SK-MEL-5 (cell line): ENCODE results near the gene METTL1. TPM values are rescaled to one million over a fixed set of nuclear protein-coding genes. Genes with fewer than 3 reads are reported as not detected.

Experiments
- DNase-seq: peaks from one replicate; pipeline ENCODE4 v3.0.0-alpha.2; 2016; ENCODE audit warnings: low read depth, low spot score
- in situ Hi-C: cut with HindIII; loops from 2 replicates; pipeline ENCODE4 v1.10.0; 2016; ENCODE audit warnings: low sequenced_read_pairs, high pct_unique_total_duplicates, low pct_unique_long_range_greater_than_20kb
- total RNA-seq: library from RNA; depleted of rRNA; stranded (reverse); fragments of >200 nt; shearing (Covaris generic); gene quantifications from 2 replicates; pipeline ENCODE4 v1.2.3, GENCODE V29; 2014

METTL1 gene
- total RNA-seq, 1 experiment from 2014 or later: 9.7 TPM

- in situ Hi-C loops: no loop called here
These were observed 34.8 kb upstream of the METTL1 start for GRCh38 chr12:57806677-57807076.

GRCh38 chr12:57803319-57803893 lies 31.5 kb upstream of the METTL1 start:
- in situ Hi-C loops: no loop called here
- peak; percentile 73 for DNase-seq

More at GRCh38 chr12:57806677-57807076, 34.8 kb upstream of the METTL1 start:
- DNase-seq: no peak

- in situ Hi-C loops: no loop called here
- no peak for DNase-seq
These were observed 30.7 kb upstream of the METTL1 start for GRCh38 chr12:57802607-57803006.

GRCh38 chr12:57800965-57801364 lies 29.1 kb upstream of the METTL1 start:
- DNase-seq: no peak
- in situ Hi-C loops: no loop called here

- in situ Hi-C loops: no loop called here
- no peak for DNase-seq
These were observed 26.0 kb upstream of the METTL1 start for GRCh38 chr12:57797933-57798332.

- DNase-seq: no peak
- in situ Hi-C loops: no loop called here
These were observed 25.1 kb upstream of the METTL1 start for GRCh38 chr12:57796996-57797395.

- DNase-seq: no peak
- in situ Hi-C loops: no loop called here
These were observed 23.4 kb upstream of the METTL1 start for GRCh38 chr12:57795354-57795753.

- in situ Hi-C loops: no loop called here
- no peak for DNase-seq
These were observed 22.0 kb upstream of the METTL1 start for GRCh38 chr12:57793920-57794319.

GRCh38 chr12:57783861-57784260 lies 12.0 kb upstream of the METTL1 start:
- in situ Hi-C loops: no loop called here
- no peak for DNase-seq

- no peak for DNase-seq
- in situ Hi-C loops: no loop called here
These were observed 11.5 kb upstream of the METTL1 start for GRCh38 chr12:57783466-57783801.

GRCh38 chr12:57782608-57783465 lies 10.9 kb upstream of the METTL1 start, which contains the start of gene TSFM:
Gene TSFM, plus strand, starts transcription at chr12:57782787. Its CDS starts 15 bp downstream, at chr12:57782802.
- in situ Hi-C loops: no loop called here
- DNase-seq: peak; percentile 95

- in situ Hi-C loops: no loop called here
These were observed 10.3 kb upstream of the METTL1 start for GRCh38 chr12:57782243-57782607.

GRCh38 chr12:57781801-57782200 lies 9.9 kb upstream of the METTL1 start:
- in situ Hi-C loops: no loop called here
- DNase-seq: no peak

More at GRCh38 chr12:57782243-57782607, 10.3 kb upstream of the METTL1 start:
- DNase-seq: no peak

- in situ Hi-C loops: no loop called here
- DNase-seq: no peak
These were observed 9.3 kb upstream of the METTL1 start for GRCh38 chr12:57781244-57781643.

GRCh38 chr12:57780284-57780897 lies 8.5 kb upstream of the METTL1 start:
- in situ Hi-C loops: no loop called here
- DNase-seq: no peak

- DNase-seq: no peak
- in situ Hi-C loops: no loop called here
These were observed 7.8 kb upstream of the METTL1 start for GRCh38 chr12:57779736-57780135.

GRCh38 chr12:57777911-57778310 lies 6.0 kb upstream of the METTL1 start:
- DNase-seq: no peak

GRCh38 chr12:57777367-57777766 lies 5.5 kb upstream of the METTL1 start:
- in situ Hi-C loops: no loop called here
- DNase-seq: no peak

More at GRCh38 chr12:57777911-57778310, 6.0 kb upstream of the METTL1 start:
- in situ Hi-C loops: no loop called here

GRCh38 chr12:57776247-57776587 lies 4.3 kb upstream of the METTL1 start:
- no peak for DNase-seq
- in situ Hi-C loops: no loop called here
